Karpas-422 (cell line): Measurements from ENCODE around the gene KRTAP12-3. TPM values are rescaled to one million over a fixed set of nuclear protein-coding genes. Genes with fewer than 3 reads are reported as not detected.
"Not testable (repeated sequence)": the region's sequence is repeated elsewhere in the genome, so short reads cannot be mapped to it uniquely, and the experiment has no call there.

Source experiments
- DNase-seq: peaks from one replicate; pipeline ENCODE4 v3.0.0-alpha.2; 2015
- H2AFZ ChIP-seq: fragments of 200-600 bp; sonication (generic); 2 replicates; pipeline ENCODE4 v1.6.1; 2014; ENCODE audit warnings: antibody characterized with exemption, low read length, mixed read lengths
- H3K27ac ChIP-seq: fragments of 200-600 bp; sonication (generic); 2 replicates; pipeline ENCODE4 v1.5.1; 2014; ENCODE audit warnings: mild to moderate bottlenecking, low read length, moderate library complexity
- H3K27me3 ChIP-seq: fragments of 200-600 bp; sonication (generic); 2 replicates; pipeline ENCODE4 v1.6.1; 2014; ENCODE audit warnings: low read length, mixed read lengths
- H3K36me3 ChIP-seq: fragments of 200-600 bp; sonication (generic); 2 replicates; pipeline ENCODE4 v1.6.1; 2014; ENCODE audit warnings: low read length, mixed read lengths; ENCODE audit not compliant: insufficient read depth
- H3K4me1 ChIP-seq: fragments of 200-600 bp; sonication (generic); 2 replicates; pipeline ENCODE4 v1.6.1; 2014; ENCODE audit warnings: mild to moderate bottlenecking, low read length, mixed read lengths
- H3K4me2 ChIP-seq: fragments of 200-600 bp; sonication (generic); 2 replicates; pipeline ENCODE4 v1.6.1; 2014; ENCODE audit warnings: low read length, low read depth, mild to moderate bottlenecking; ENCODE audit not compliant: poor library complexity, severe bottlenecking
- H3K4me3 ChIP-seq: fragments of 200-600 bp; sonication (generic); 2 replicates; pipeline ENCODE4 v1.5.1; 2014; ENCODE audit warnings: mild to moderate bottlenecking, antibody characterized with exemption, low read length, mixed read lengths
- H3K79me2 ChIP-seq: fragments of 200-600 bp; sonication (generic); 2 replicates; pipeline ENCODE4 v1.6.1; 2014; ENCODE audit warnings: mild to moderate bottlenecking, low read length, mixed read lengths
- H3K9ac ChIP-seq: fragments of 200-600 bp; sonication (generic); 2 replicates; pipeline ENCODE4 v1.6.0; 2014; ENCODE audit warnings: low read length
- H3K9me2 ChIP-seq: fragments of 200-600 bp; sonication (generic), shearing (Covaris generic); replicated peaks from 2 replicates; pipeline ENCODE4 v1.6.0; 2014; ENCODE audit warnings: mild to moderate bottlenecking, low read length, moderate library complexity; ENCODE audit not compliant: insufficient read depth
- H3K9me3 ChIP-seq: fragments of 300-700, 200-600 bp; sonication (generic); 2 replicates; pipeline ENCODE4 v1.6.1; 2014; ENCODE audit warnings: low read length, mixed read lengths
- H4K20me1 ChIP-seq: fragments of 200-600 bp; sonication (generic); 2 replicates; pipeline ENCODE4 v1.6.1; 2014; ENCODE audit warnings: mild to moderate bottlenecking, antibody characterized with exemption, low read length, low read depth; ENCODE audit not compliant: insufficient read depth
- total RNA-seq: library from RNA; depleted of rRNA; stranded (reverse); fragments of >200 nt; shearing (Covaris generic); gene quantifications from 2 replicates; pipeline ENCODE4 v1.2.3, GENCODE V29; 2014; ENCODE audit warnings: low replicate concordance

Gene KRTAP12-3
- total RNA-seq, 1 experiment from 2014 or later, result not detected

DNA sequence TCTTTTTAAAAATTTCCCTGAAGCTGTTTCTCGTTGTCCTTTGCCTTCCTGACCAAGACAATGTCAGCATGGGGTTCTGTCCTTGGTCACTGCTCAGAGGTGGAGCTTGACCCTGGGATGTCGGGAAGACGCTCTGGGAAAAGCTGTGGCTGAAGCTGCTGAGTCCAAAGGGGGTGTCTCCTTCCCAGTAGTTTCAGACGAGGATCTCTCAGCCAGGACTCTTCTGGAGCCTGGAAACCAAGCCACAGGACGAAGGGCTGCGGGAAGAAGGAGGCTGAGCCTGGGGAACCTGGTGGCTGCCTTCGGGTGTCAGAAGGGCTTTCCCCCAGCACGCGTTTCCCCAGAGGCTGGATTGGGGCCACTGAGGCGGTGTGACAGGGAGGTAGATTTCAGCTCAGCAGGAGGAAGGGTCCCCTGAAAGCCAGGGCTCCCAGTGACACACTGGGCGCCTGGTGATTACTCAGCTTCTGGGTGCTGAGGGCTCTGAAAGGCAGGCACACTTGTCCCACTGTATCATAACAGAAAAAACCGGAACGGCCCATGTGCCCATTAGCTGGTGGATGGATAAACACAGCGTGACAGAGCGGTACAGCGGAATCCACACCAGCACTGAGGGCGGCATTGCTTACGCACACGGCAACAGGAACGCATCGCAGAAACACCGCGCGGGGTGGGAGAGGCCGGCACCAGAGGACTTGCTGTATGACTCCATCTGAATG lies 29.3 kb downstream of the KRTAP12-3 start:
- Histone ChIP-seq H3K79me2 (no peaks in the 10 kb centered on the region), H3K27ac (no peak overlapping the region), H3K9me3 (no peaks in the 10 kb centered on the region), H3K9me2 (no peaks in the 10 kb centered on the region), H3K27me3 (no peaks in the 10 kb centered on the region), H3K36me3 (no peaks in the 10 kb centered on the region), H3K4me3 (no peak overlapping the region), H3K4me1 (peaks cover 13% of the 10 kb centered on the region), H4K20me1 (no peaks in the 10 kb centered on the region; the same call in 1 of the 2 replicates), H3K4me2 (no peak overlapping the region), H2AFZ (no peak overlapping the region), H3K9ac (no peak overlapping the region)
- no peak for DNase-seq

DNA sequence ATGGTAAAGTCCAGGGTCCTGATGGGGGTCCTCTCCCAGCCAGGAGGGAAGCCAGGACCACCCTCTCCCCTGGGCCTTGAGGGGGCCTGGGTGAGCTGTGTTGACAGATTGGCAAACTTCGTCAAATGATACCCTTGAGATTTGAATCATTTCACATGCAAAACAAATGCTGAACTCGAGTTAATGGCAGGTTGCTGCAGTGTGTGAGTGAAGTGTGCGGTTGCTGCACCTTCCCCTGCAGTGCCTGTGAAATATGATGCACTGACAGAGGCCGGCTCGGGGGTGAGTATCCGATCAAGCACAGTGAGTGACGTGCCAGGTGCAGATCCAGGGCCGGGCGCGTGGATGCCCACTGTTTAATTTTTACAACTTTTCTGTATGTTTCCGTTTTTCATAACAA lies 29.9 kb downstream of the KRTAP12-3 start:
- Histone ChIP-seq H3K27me3 (no peaks in the 10 kb centered on the region), H3K4me1 (peaks cover 13% of the 10 kb centered on the region), H3K9me2 (no peaks in the 10 kb centered on the region), H3K36me3 (no peaks in the 10 kb centered on the region), H3K9me3 (no peaks in the 10 kb centered on the region), H3K4me2 (peak overlapping the region; percentile 16), H3K9ac (no peak overlapping the region), H3K4me3 (no peak overlapping the region), H4K20me1 (no peaks in the 10 kb centered on the region; the same call in 1 of the 2 replicates), H3K27ac (no peak overlapping the region), H3K79me2 (no peaks in the 10 kb centered on the region), H2AFZ (no peak overlapping the region)
- peak; percentile 70 for DNase-seq

DNA sequence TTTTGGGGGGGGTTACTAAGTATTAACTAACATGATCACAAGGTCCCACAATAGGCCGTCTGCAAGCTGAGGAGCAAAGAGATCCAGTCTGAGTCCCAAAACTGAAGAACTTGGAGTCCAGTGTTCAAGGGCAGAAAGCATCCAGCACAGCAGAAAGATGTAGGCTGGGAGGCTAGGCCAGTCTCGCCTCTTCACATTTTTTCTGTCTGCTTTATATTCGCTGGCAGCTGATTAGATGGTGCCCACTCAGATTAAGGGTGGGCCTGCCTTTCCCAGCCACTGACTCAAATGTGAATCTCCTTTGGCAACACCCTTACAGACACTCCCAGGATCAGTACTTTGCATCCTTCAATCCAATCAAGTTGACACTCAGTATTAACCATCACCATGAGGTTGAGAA lies 32.0 kb downstream of the KRTAP12-3 start:
- H3K4me1 ChIP-seq, result peaks cover 13% of the 10 kb centered on the region
- not testable (repeated sequence) for H4K20me1 ChIP-seq, DNase-seq, H3K36me3 ChIP-seq, H3K9me2 ChIP-seq, H3K4me3 ChIP-seq, H3K4me2 ChIP-seq, H3K79me2 ChIP-seq, H3K9me3 ChIP-seq, H3K9ac ChIP-seq, H3K27me3 ChIP-seq, H3K27ac ChIP-seq, H2AFZ ChIP-seq

DNA sequence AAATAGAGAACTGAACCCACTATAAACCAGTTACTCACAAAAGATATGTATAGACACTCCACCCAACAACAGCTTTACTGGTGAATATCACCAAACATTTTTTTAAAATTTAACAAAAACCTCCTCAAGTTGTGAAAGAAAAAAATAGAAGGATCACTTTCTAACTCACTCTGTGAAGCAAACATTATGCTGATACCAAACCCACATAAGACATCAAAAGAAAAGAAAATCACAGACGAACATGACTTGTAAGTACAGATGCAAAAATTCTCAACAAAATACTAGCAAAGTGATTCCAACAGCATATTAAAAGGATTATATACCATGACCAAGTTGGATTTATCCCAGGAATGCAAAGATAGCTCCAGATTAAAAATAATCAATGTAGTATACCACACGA lies 34.0 kb downstream of the KRTAP12-3 start:
- Histone ChIP-seq H3K4me2 (no peak overlapping the region), H2AFZ (no peak overlapping the region), H3K27ac (no peak overlapping the region), H3K27me3 (no peaks in the 10 kb centered on the region), H3K9me3 (no peaks in the 10 kb centered on the region), H3K9ac (no peak overlapping the region), H3K4me3 (no peak overlapping the region), H3K9me2 (no peaks in the 10 kb centered on the region), H3K36me3 (no peaks in the 10 kb centered on the region), H4K20me1 (no peaks in the 10 kb centered on the region; the same call in 1 of the 2 replicates), H3K4me1 (peaks cover 13% of the 10 kb centered on the region), H3K79me2 (no peaks in the 10 kb centered on the region)
- no peak for DNase-seq

DNA sequence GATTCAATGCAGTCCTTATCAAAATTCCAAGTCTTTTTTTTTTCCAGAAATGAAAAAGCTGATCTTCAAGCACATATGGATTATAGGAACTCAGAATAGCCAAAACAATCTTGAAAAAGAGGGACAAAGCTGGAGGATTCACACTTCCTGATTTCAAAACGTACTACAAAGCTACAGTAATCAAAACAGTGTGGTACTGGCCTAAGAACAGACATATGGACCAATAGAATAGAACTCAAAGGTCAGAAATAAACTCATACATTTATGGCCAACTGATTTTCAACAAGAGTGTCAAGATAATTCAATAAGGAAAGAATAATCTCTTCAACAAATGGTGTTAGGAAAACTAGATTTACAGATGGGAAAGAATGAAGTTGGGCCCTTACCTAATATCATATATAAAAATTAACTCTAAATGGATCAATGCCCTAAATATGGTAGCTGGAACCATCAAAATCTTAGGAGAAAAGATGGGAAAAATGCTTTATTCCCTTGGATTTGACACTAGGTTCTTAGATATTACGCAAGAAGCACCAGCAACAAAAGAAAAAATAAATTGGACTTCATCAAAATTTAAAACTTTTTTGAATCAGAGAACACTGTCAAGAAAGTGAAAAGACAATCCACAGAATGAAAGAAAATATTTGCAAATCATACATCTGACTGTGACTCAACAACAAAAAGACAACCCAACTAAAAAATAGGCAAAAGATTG lies 35.2 kb downstream of the KRTAP12-3 start:
- Histone ChIP-seq H3K27ac (no peak overlapping the region), H3K36me3 (no peaks in the 10 kb centered on the region), H4K20me1 (no peaks in the 10 kb centered on the region), H2AFZ (no peak overlapping the region), H3K4me1 (peaks cover 4% of the 10 kb centered on the region), H3K79me2 (no peaks in the 10 kb centered on the region), H3K4me2 (no peak overlapping the region), H3K4me3 (no peak overlapping the region), H3K9ac (no peak overlapping the region), H3K9me2 (no peaks in the 10 kb centered on the region), H3K27me3 (no peaks in the 10 kb centered on the region), H3K9me3 (no peaks in the 10 kb centered on the region)
- no peak for DNase-seq

DNA sequence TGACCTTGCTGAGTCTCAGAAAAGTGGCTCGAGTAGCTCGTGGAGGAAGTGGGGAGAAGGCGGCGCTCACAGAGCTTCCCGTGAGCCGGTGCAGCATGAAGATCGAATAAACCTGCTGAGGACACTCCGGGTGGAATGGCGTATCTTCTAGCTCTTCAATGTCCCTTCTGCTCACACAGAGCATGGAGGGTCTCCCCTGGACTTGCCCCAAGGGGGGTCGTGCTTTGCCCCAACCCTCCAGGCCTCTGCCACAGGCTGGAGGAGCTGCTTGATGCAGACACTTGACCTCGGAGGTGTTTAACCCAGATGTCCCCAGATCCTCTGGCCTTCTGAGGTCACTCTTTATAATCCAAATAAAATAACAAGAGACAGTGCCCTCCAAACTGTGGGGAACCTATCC lies 37.0 kb downstream of the KRTAP12-3 start:
- no peaks in the 10 kb centered on the region for H3K9me2 ChIP-seq
- H4K20me1 ChIP-seq, result no peaks in the 10 kb centered on the region
- H3K4me3 ChIP-seq, result no peak overlapping the region
- no peaks in the 10 kb centered on the region for H3K79me2 ChIP-seq
- no peak overlapping the region for H3K9ac ChIP-seq
- no peak for DNase-seq
- H3K36me3 ChIP-seq, result no peaks in the 10 kb centered on the region
- no peak overlapping the region for H3K4me2 ChIP-seq
- no peak overlapping the region for H2AFZ ChIP-seq
- H3K27me3 ChIP-seq, result no peaks in the 10 kb centered on the region
- no peaks in the 10 kb centered on the region for H3K9me3 ChIP-seq
- H3K27ac ChIP-seq, result no peak overlapping the region
- no peaks in the 10 kb centered on the region for H3K4me1 ChIP-seq

DNA sequence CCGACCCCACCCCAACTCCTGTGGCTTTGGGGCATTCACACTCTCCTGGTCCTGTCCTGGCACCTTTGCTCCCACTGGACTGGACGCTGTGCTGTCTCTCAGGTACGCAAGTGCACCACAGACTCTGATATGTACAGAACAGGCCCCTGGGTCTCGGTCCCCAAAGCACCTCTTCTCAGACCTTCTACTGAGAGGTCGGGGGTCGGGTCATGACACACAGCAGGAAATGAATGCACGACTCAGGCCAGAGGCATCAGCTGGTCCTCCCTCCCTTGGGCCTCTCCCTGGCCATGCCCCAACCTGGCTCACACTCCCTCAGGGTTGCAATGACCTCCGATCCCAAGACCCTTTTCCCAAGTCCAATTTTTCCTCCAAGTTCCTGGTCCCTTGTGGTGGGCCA lies 37.5 kb downstream of the KRTAP12-3 start:
- Histone ChIP-seq H3K27me3 (no peaks in the 10 kb centered on the region), H3K4me2 (no peak overlapping the region), H3K36me3 (no peaks in the 10 kb centered on the region), H4K20me1 (no peaks in the 10 kb centered on the region), H3K9me2 (no peaks in the 10 kb centered on the region), H3K27ac (no peak overlapping the region), H3K4me1 (no peaks in the 10 kb centered on the region), H2AFZ (no peak overlapping the region), H3K79me2 (no peaks in the 10 kb centered on the region), H3K9me3 (no peaks in the 10 kb centered on the region), H3K4me3 (no peak overlapping the region), H3K9ac (no peak overlapping the region)
- no peak for DNase-seq

DNA sequence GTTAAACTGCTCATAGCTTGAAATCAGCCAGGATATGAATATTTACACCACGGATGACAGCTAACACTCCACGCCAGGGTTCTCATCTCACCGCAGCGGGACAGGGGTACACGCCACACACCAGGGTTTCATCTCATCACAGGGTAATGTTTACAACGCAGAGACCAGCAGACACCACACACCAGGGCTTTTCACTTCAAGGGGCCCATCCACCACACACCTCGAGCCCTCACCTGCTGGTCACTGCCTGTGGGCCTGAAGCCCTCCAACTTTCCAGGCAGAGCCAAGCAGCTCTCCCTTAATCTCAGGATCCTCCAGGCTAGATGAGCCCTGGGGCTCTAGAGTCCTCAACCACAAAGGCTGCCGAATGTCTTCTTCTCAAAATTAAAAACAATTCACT lies 37.9 kb downstream of the KRTAP12-3 start:
- Histone ChIP-seq H2AFZ (no peak overlapping the region), H3K4me1 (no peaks in the 10 kb centered on the region)
- no peak for DNase-seq

More for the DNA sequence above, 37.9 kb downstream of the KRTAP12-3 start:
- Histone ChIP-seq H3K9ac (no peak overlapping the region), H3K9me2 (no peaks in the 10 kb centered on the region), H3K9me3 (no peaks in the 10 kb centered on the region), H3K4me2 (no peak overlapping the region), H3K79me2 (no peaks in the 10 kb centered on the region), H4K20me1 (no peaks in the 10 kb centered on the region), H3K4me3 (no peak overlapping the region), H3K27ac (no peak overlapping the region), H3K27me3 (no peaks in the 10 kb centered on the region), H3K36me3 (no peaks in the 10 kb centered on the region)
